HG03520 (cell line): ENCODE measurements around the gene LNPK.
"Not testable (repeated sequence)": the region's sequence is repeated elsewhere in the genome, so short reads cannot be mapped to it uniquely, and the experiment has no call there.

Source experiments
- ATAC-seq: cut with Tn5 transposase; IDR thresholded peaks from one replicate; pipeline ENCODE4 v1.9.1; 2021; ENCODE audit warnings: mild to moderate bottlenecking, moderate library complexity; ENCODE audit not compliant: unreplicated experiment

LNPK gene

GRCh38 chr2:175913267-175913666 is 88.8 kb downstream of the LNPK start:
- ATAC-seq = not testable (repeated sequence)

- ATAC-seq = no peak
These were observed 98.0 kb downstream of the LNPK start for GRCh38 chr2:175904035-175904434.

GRCh38 chr2:175903384-175903936 is 98.6 kb downstream of the LNPK start:
- no peak for ATAC-seq

- ATAC-seq = not testable (repeated sequence)
These were observed 106.1 kb downstream of the LNPK start for GRCh38 chr2:175895957-175896356.

- ATAC-seq = no peak
These were observed 110.0 kb downstream of the LNPK start for GRCh38 chr2:175892046-175892445.

- no peak for ATAC-seq
These were observed 111.3 kb downstream of the LNPK start for GRCh38 chr2:175890636-175891242.

- no peak for ATAC-seq
These were observed 112.3 kb downstream of the LNPK start for GRCh38 chr2:175889701-175890302.

GRCh38 chr2:175887776-175888175 is 114.3 kb downstream of the LNPK start:
- ATAC-seq = no peak

- no peak for ATAC-seq
These were observed 117.2 kb downstream of the LNPK start for GRCh38 chr2:175884697-175885393.

GRCh38 chr2:175883586-175884194 is 118.4 kb downstream of the LNPK start:
- ATAC-seq = no peak

GRCh38 chr2:175879679-175880078 is 122.4 kb downstream of the LNPK start:
- no peak for ATAC-seq

- no peak for ATAC-seq
These were observed 124.1 kb downstream of the LNPK start for GRCh38 chr2:175877845-175878544.

- ATAC-seq = no peak
These were observed 127.8 kb downstream of the LNPK start for GRCh38 chr2:175874291-175874690.
